Measurements from ENCODE around the gene ZNF600.
"Not testable (repeated sequence)": the region's sequence is repeated elsewhere in the genome, so short reads cannot be mapped to it uniquely, and the experiment has no call there.

Gene ZNF600

DNA sequence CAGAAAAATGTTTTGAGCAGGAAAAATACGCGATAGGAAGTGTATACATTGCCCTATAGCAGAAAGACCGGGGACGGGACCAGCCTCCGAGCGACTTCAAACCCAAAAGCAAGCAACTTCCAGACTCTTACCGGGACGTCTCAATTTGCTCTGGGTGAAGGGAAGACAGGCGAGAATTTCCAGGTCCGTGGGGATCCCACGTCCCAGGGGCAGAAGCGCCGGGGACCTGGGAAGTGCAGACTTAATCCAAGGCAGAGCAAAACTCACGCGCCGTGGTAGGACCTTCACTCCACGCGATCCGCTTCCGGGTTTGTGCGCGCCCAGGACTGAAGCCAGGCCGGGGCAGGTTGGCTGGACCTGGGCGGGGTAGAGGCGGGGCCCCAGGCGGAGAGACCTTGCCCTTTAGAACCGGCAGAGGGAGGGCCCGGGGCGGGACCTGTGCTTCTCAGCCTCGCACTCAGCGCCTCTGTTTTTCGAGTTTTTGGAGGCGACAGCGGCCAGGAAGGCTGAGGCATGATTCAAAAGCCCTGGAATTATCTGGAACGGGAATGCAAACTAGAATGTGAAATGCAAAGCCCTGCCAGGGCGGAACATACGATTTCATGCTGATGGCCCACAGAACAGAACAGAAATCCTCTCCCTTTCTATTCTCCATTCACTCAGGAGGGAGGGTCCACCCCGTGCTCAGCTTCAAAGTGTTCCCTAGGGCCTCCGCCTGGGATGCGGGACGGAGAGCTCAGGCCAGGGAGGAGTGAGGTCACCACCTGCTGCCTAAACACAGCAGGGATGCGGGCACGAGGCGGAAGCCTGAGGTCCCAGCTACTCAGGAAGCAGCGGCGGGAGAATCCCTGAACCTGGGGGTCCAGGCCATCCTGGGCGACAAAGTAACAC, at the start of gene ZNF600:
Gene ZNF600 (minus strand): TSS at position 328 of the 891 bp plus-strand sequence. CDS start 7,903 bp downstream, outside the sequence.
- Histone ChIP-seq H3K9ac (ENCODE audit: low read depth in 1 of 2, low read length in 2 of 2) (peak within 1 kb of the TSS; percentile 83 to 87), H3K4me3 (ENCODE audit: low read length in 2 of 2) (peak within 1 kb of the TSS; percentile 94 to 95), H3K27ac (ENCODE audit: low read depth in 2 of 2, low read length in 2 of 2) (peak within 1 kb of the TSS; percentile 77 to 80)
- not testable (repeated sequence) for H3K27me3 ChIP-seq (ENCODE audit: control insufficient read depth in 2 of 2, insufficient read depth in 2 of 2, low read length in 2 of 2); H3K36me3 ChIP-seq (ENCODE audit: control insufficient read depth in 2 of 2, insufficient read depth in 2 of 2, low read length in 2 of 2); H3K4me1 ChIP-seq (ENCODE audit: control insufficient read depth in 2 of 2, insufficient read depth in 2 of 2, low read length in 2 of 2); H3K9me3 ChIP-seq (ENCODE audit: control insufficient read depth in 2 of 2, low read length in 2 of 2)

DNA sequence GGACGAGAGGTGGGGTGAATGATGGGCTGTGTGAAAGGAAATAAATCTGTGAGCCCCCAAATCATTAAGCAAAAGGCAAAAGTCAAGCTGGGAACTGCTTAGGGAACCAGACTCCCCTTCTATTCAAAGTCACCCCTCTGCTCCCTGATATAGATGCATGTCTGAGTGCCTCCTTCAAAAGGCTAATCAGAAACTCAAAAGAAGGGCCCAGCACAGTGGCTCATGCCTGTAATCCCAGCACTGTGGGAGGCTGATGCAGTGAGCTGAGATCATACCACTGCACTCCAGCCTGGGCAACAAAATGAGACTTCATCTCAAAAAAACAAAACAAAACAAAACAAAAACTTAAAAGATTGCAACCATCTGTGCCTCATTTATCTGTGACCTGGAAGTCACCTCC, 47.7 kb upstream of the ZNF600 start:
- H3K36me3 ChIP-seq (ENCODE audit: control insufficient read depth in 2 of 2, insufficient read depth in 2 of 2, low read length in 2 of 2); H3K27me3 ChIP-seq (ENCODE audit: control insufficient read depth in 2 of 2, insufficient read depth in 2 of 2, low read length in 2 of 2); H3K9ac ChIP-seq (ENCODE audit: low read depth in 1 of 2, low read length in 2 of 2); H3K4me3 ChIP-seq (ENCODE audit: low read length in 2 of 2); H3K27ac ChIP-seq (ENCODE audit: low read depth in 2 of 2, low read length in 2 of 2); H3K4me1 ChIP-seq (ENCODE audit: control insufficient read depth in 2 of 2, insufficient read depth in 2 of 2, low read length in 2 of 2): not testable (repeated sequence)
- peaks cover 11 to 23% of the 10 kb centered on the region in 2 donors for H3K9me3 ChIP-seq (ENCODE audit: control insufficient read depth in 2 of 2, low read length in 2 of 2)

DNA sequence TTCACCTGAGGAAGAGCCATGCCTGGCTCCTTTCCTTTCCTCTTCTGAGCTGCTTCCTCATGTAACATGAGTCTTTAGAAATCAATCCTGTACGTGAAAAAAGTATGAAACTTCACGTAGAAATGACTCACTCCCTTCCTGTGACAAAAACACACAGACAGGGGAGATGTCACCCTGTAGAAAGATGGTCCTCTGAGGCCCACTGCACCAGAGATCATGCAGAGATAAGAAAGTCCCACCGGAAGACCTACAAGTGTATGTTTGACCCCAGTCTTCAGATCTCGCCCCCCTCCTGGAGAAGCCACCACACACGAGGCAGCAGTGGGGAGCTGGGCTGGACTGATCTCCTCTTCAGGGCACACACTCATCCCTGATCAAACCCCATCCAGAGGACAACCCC, 47.0 kb upstream of the ZNF600 start:
- H3K9ac ChIP-seq (ENCODE audit: low read depth in 1 of 2, low read length in 2 of 2); H3K4me1 ChIP-seq (ENCODE audit: control insufficient read depth in 2 of 2, insufficient read depth in 2 of 2, low read length in 2 of 2); H3K36me3 ChIP-seq (ENCODE audit: control insufficient read depth in 2 of 2, insufficient read depth in 2 of 2, low read length in 2 of 2); H3K27me3 ChIP-seq (ENCODE audit: control insufficient read depth in 2 of 2, insufficient read depth in 2 of 2, low read length in 2 of 2); H3K27ac ChIP-seq (ENCODE audit: low read depth in 2 of 2, low read length in 2 of 2); H3K4me3 ChIP-seq (ENCODE audit: low read length in 2 of 2): not testable (repeated sequence)
- H3K9me3 ChIP-seq (ENCODE audit: control insufficient read depth in 2 of 2, low read length in 2 of 2): peaks cover 7 to 20% of the 10 kb centered on the region in 2 donors

DNA sequence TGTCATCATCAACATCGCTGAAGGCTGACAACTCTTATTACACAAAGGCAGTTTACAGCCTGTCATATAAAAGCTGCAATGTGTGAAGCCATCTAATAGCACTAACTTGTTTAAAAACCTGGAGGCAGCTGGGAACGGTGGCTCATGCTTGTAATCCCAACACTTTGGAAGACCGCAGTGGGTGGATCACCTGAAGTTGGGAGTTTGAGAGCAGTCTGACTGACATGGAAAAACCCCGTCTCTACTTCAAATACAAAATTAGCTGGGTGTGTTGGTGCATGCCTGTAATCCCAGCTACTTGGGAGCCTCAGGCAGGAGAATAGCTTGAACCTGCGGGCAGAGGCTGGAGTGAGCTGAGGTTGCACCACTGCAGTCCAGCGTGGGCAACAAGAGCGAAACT, 43.3 kb upstream of the ZNF600 start:
- H3K4me1 ChIP-seq (ENCODE audit: control insufficient read depth in 2 of 2, insufficient read depth in 2 of 2, low read length in 2 of 2); H3K9me3 ChIP-seq (ENCODE audit: control insufficient read depth in 2 of 2, low read length in 2 of 2); H3K27ac ChIP-seq (ENCODE audit: low read depth in 2 of 2, low read length in 2 of 2); H3K4me3 ChIP-seq (ENCODE audit: low read length in 2 of 2); H3K36me3 ChIP-seq (ENCODE audit: control insufficient read depth in 2 of 2, insufficient read depth in 2 of 2, low read length in 2 of 2); H3K9ac ChIP-seq (ENCODE audit: low read depth in 1 of 2, low read length in 2 of 2); H3K27me3 ChIP-seq (ENCODE audit: control insufficient read depth in 2 of 2, insufficient read depth in 2 of 2, low read length in 2 of 2): not testable (repeated sequence)

DNA sequence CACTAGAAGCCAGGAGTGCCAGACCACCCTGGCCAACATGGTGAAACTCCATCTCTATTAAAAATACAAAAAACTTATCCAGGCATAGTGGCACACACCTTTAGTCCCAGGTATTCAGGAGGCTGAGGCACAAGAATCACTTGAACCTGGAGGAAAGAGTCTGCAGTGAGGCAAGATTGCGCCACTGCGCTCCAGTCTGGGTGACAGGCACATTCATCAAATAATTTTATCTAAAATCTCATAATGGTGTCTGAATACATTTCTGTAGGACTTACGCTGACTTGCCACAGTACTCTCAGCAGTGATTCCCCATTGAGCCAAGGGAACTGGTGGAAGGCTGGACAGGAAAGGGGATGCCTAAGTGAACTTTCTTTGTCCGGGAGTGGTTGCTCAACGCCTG, 39.2 kb upstream of the ZNF600 start:
- Histone ChIP-seq H3K9ac (ENCODE audit: low read depth in 1 of 2, low read length in 2 of 2) (no peak overlapping the region), H3K27ac (ENCODE audit: low read depth in 2 of 2, low read length in 2 of 2) (no peak overlapping the region), H3K4me3 (ENCODE audit: low read length in 2 of 2) (no peak overlapping the region), H3K36me3 (ENCODE audit: control insufficient read depth in 2 of 2, insufficient read depth in 2 of 2, low read length in 2 of 2) (no peaks in the 10 kb centered on the region), H3K4me1 (ENCODE audit: control insufficient read depth in 2 of 2, insufficient read depth in 2 of 2, low read length in 2 of 2) (peaks cover 0 to under 1% of the 10 kb centered on the region in 2 donors), H3K27me3 (ENCODE audit: control insufficient read depth in 2 of 2, insufficient read depth in 2 of 2, low read length in 2 of 2) (no peaks in the 10 kb centered on the region), H3K9me3 (ENCODE audit: control insufficient read depth in 2 of 2, low read length in 2 of 2) (no peaks in the 10 kb centered on the region)

DNA sequence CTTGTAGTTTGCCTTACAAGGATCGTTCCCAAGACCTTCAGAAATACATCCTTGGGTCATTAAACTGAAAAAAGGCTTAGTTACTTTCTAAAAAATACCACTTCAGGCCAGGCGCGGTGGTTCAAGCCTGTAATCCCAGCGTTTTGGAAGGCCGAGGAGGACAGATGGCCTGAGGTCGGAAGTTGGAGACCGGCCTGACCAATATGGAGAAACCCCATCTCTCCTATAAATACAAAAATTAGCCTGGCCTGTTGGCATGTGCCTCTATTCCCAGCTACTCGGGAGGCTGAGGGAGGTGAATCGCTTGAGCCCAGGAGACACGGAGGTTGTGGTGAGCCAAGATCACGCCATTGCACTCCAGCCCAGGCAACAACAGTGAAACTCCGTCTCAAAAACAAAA, 37.1 kb upstream of the ZNF600 start:
- Histone ChIP-seq H3K36me3 (ENCODE audit: control insufficient read depth in 2 of 2, insufficient read depth in 2 of 2, low read length in 2 of 2) (no peaks in the 10 kb centered on the region), H3K9ac (ENCODE audit: low read depth in 1 of 2, low read length in 2 of 2) (no peak overlapping the region), H3K27ac (ENCODE audit: low read depth in 2 of 2, low read length in 2 of 2) (no peak overlapping the region), H3K27me3 (ENCODE audit: control insufficient read depth in 2 of 2, insufficient read depth in 2 of 2, low read length in 2 of 2) (no peaks in the 10 kb centered on the region), H3K4me1 (ENCODE audit: control insufficient read depth in 2 of 2, insufficient read depth in 2 of 2, low read length in 2 of 2) (peaks cover 0 to 5% of the 10 kb centered on the region in 2 donors), H3K4me3 (ENCODE audit: low read length in 2 of 2) (no peak overlapping the region), H3K9me3 (ENCODE audit: control insufficient read depth in 2 of 2, low read length in 2 of 2) (no peaks in the 10 kb centered on the region)

DNA sequence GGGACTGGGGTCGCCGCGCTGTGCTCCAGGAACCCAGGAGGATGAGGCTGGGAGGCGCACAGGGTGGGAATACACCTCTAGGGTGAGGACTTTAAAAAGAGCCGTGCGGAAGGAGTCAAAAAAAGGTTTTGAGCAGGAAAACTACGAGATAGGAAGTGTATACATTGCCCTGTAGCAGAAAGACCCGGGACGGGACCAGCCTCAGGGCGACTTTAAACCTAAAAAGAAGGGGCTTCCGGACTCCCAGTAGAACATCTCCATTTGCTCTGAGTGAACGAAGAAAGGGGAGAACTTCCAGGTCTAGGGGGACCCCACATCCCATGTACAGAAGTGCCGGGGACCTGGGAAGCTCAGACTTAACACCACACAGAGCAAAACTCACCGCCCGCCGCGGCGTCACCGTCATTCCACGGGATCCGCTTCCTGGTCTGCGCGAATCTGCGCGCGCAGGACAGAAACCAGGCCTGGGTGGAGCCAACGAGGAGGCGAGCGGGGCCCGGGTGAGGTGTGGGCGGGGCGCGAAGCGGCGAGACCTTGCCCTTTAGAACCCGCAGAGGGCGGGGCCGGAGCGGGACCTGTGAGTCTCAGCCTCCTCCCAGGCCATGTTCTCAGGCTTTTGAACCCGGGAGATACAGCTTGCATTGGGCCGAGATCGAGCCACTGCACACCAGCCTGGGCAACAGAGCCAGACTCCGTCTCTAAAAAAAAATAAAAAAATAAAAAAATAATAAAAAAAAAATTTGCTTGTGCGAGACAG, 34.8 kb upstream of the ZNF600 start, which contains the start of gene ZNF28:
Gene ZNF28 (minus strand): TSS at position 430 of the 757 bp plus-strand sequence. CDS start 3,675 bp downstream, outside the sequence.
- H3K27me3 ChIP-seq (ENCODE audit: control insufficient read depth in 2 of 2, insufficient read depth in 2 of 2, low read length in 2 of 2); H3K9me3 ChIP-seq (ENCODE audit: control insufficient read depth in 2 of 2, low read length in 2 of 2); H3K4me1 ChIP-seq (ENCODE audit: control insufficient read depth in 2 of 2, insufficient read depth in 2 of 2, low read length in 2 of 2): not testable (repeated sequence)
- Histone ChIP-seq H3K36me3 (ENCODE audit: control insufficient read depth in 2 of 2, insufficient read depth in 2 of 2, low read length in 2 of 2) (peaks cover 7 to 13% of the 10 kb centered on the region in 2 donors), H3K27ac (ENCODE audit: low read depth in 2 of 2, low read length in 2 of 2) (peak within 1 kb of the TSS; percentile 32 to 48), H3K4me3 (ENCODE audit: low read length in 2 of 2) (peak within 1 kb of the TSS; percentile 76 to 86), H3K9ac (ENCODE audit: low read depth in 1 of 2, low read length in 2 of 2) (peak within 1 kb of the TSS; percentile 76 to 81)

DNA sequence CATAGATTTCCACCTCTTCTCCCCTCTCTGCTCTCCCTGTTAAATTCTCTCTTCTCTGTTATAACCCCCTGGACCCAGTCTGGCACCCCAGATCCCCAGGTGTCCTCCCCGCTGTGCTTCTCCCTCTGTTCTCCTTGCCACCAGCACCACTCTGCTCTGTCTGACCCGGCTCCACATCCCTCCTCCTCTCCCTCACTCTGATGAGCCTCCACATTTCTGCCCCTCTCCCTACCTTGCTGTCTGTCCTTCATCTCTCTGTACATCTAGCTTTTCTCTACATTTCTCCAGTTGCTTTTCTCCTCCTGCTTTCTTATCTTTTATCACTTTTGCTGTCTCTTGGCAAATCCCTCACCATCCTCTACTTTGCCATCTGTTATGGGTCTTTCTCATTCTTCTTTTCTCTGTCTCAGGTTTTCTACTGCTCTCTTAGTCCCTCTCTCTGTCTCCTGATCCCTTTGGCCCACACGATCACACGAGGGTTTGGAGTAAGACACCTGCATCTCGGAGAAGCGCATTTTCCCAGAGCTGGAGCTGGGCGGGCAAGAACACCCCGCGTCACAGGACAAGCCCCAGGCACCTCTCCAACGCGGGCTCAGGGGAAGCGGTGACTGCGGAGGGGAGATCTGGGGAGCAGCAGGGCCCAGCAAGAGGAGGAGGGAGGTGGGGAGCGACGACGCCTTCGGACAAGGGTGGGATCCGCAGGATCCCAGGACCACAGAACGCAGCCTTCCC, 34.0 kb upstream of the ZNF600 start:
- not testable (repeated sequence) for H3K27me3 ChIP-seq (ENCODE audit: control insufficient read depth in 2 of 2, insufficient read depth in 2 of 2, low read length in 2 of 2); H3K4me1 ChIP-seq (ENCODE audit: control insufficient read depth in 2 of 2, insufficient read depth in 2 of 2, low read length in 2 of 2); H3K9me3 ChIP-seq (ENCODE audit: control insufficient read depth in 2 of 2, low read length in 2 of 2)
- peak overlapping the region in 1 of 2 donors; percentile 32 for H3K27ac ChIP-seq (ENCODE audit: low read depth in 2 of 2, low read length in 2 of 2)
- peaks cover 7 to 17% of the 10 kb centered on the region in 2 donors for H3K36me3 ChIP-seq (ENCODE audit: control insufficient read depth in 2 of 2, insufficient read depth in 2 of 2, low read length in 2 of 2)
- peak overlapping the region; percentile 76 to 86 for H3K4me3 ChIP-seq (ENCODE audit: low read length in 2 of 2)
- H3K9ac ChIP-seq (ENCODE audit: low read depth in 1 of 2, low read length in 2 of 2): peak overlapping the region; percentile 76 to 81

DNA sequence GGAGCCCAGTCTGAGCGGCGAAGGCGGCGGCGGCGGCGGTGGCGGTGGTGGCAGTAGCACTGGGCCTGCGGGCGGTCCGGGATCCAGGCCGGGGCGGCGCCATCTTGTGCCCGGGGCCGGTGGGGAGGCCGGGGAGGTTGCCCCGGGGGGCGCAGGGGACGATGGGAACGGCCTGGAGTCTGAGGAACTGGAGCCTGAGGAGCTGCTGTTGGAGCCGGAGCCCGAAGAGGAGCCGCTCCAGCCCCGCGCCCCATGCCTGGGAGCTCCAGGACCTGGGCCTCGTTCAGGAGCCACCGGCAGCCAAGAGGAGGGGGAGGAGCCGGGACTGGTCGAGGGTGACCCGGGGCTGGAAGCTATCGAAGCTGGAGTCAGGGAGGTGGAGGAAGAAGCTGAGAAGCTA, 23.2 kb upstream of the ZNF600 start:
- H3K4me1 ChIP-seq (ENCODE audit: control insufficient read depth in 2 of 2, insufficient read depth in 2 of 2, low read length in 2 of 2): no peaks in the 10 kb centered on the region
- H3K9me3 ChIP-seq (ENCODE audit: control insufficient read depth in 2 of 2, low read length in 2 of 2): peaks cover 3 to 14% of the 10 kb centered on the region in 2 donors
- H3K36me3 ChIP-seq (ENCODE audit: control insufficient read depth in 2 of 2, insufficient read depth in 2 of 2, low read length in 2 of 2): peaks cover 20 to 45% of the 10 kb centered on the region in 2 donors
- no peaks in the 10 kb centered on the region for H3K27me3 ChIP-seq (ENCODE audit: control insufficient read depth in 2 of 2, insufficient read depth in 2 of 2, low read length in 2 of 2)
- no peak overlapping the region for H3K27ac ChIP-seq (ENCODE audit: low read depth in 2 of 2, low read length in 2 of 2)
- H3K4me3 ChIP-seq (ENCODE audit: low read length in 2 of 2): no peak overlapping the region
- no peak overlapping the region for H3K9ac ChIP-seq (ENCODE audit: low read depth in 1 of 2, low read length in 2 of 2)
